Upper lobe of left lung (tissue), 6 donors: ENCODE measurements around the gene FANCC. TPM values are rescaled to one million over a fixed set of nuclear protein-coding genes. Genes with fewer than 3 reads are reported as not detected.

Experiments
- ATAC-seq, 2 donors: fragments of 200-7000 bp; cut with Tn5 transposase; one replicate each; pipeline ENCODE4 v1.9.1; 2022; ENCODE audit warnings: mild to moderate bottlenecking in 2 of 2, moderate library complexity in 2 of 2; ENCODE audit not compliant: low FRiP score in 2 of 2
- DNase-seq, 2 donors: peaks; one replicate each; pipeline ENCODE4 v3.0.0-alpha.2; 2019 to 2020
- H3K27ac ChIP-seq, 4 donors: fragments of 200-600 bp; sonication (generic); one replicate each; pipeline ENCODE4 v1.5.1; 2016 to 2019
- H3K27me3 ChIP-seq, 4 donors: fragments of 200-600 bp; sonication (generic); one replicate each; pipeline ENCODE4 v1.5.1; 2017 to 2019
- H3K36me3 ChIP-seq, 4 donors: fragments of 200-600 bp; sonication (generic); one replicate each; pipeline ENCODE4 v1.5.1; 2016 to 2019
- H3K4me1 ChIP-seq, 4 donors: fragments of 200-600 bp; sonication (generic); one replicate each; pipeline ENCODE4 v1.5.1; 2018 to 2019
- H3K4me3 ChIP-seq, 4 donors: fragments of 200-600 bp; sonication (generic); one replicate each; pipeline ENCODE4 v1.5.1; 2017 to 2019; ENCODE audit warnings: mild to moderate bottlenecking in 2 of 4, moderate library complexity in 1 of 4
- H3K9me3 ChIP-seq, 4 donors: fragments of 200-600 bp; sonication (generic); one replicate each; pipeline ENCODE4 v1.5.1; 2018 to 2019
- CTCF ChIP-seq, 6 experiments: fragments of 450-650 bp in 4 of 6; fragments of 200-600 bp in 2 of 6; sonication (generic) in 2 of 6; IDR thresholded peaks; one replicate each; pipeline ENCODE4 v1.5.1; 2016 to 2019; ENCODE audit warnings: antibody characterized with exemption in 6 of 6
- EP300 ChIP-seq, 4 donors: sonication (generic); formaldehyde crosslinking; IDR thresholded peaks; one replicate each; pipeline ENCODE4 v1.5.1; 2017; ENCODE audit warnings: antibody characterized with exemption in 4 of 4, control low read depth in 2 of 4
- POLR2A ChIP-seq, 4 donors: fragments of 450-650 bp; IDR thresholded peaks; one replicate each; pipeline ENCODE4 v1.5.1; 2016 to 2017; ENCODE audit warnings: antibody characterized with exemption in 4 of 4, mild to moderate bottlenecking in 2 of 4
- POLR2AphosphoS5 ChIP-seq, 2 donors: sonication (generic); formaldehyde crosslinking; IDR thresholded peaks; one replicate each; pipeline ENCODE4 v1.5.1; 2017; ENCODE audit warnings: antibody characterized with exemption in 2 of 2
- WGBS, 2 donors: methylation state at CpG; one replicate each; pipeline ENCODE4 v1.1.5; 2017 to 2018; 5-methylcytosine and 5-hydroxymethylcytosine counted together
- small RNA-seq, 4 donors: library from RNA; depleted of rRNA; stranded (forward); fragments of <200 nt; gene quantifications; one replicate each; pipeline ENCODE3, GENCODE V24; 2016
- total RNA-seq, 6 donors: library from RNA; depleted of rRNA in 4 of 6; stranded (reverse); fragments of >200 nt in 4 of 6; gene quantifications; one replicate each; pipeline versions ENCODE4 v1.1.0 to v1.2.1, GENCODE V29; 2016 to 2021
- donor health status: DM: no; HTN: no; CAD: no; lungs with moderate emphysema.
- donor health status: DM: no; HTN: yes; CAD: no; lungs with severe emphysema.

The FANCC gene
- total RNA-seq, 6 donors from 2014 or later, result 6.7 to 27.2 (median 10.8) TPM

- no peak for DNase-seq
- 28 to 37% methylated on average over 6 of the region's 6 CpGs for WGBS, 2 donors
- Histone ChIP-seq H3K4me1 (peaks cover 36 to 65% (median 49%) of the 10 kb centered on the region in 4 donors), H3K27ac (peak overlapping the region; percentile 3 to 85 (median 76)), H3K4me3 (peak overlapping the region in 2 of 4 donors; percentile 5 to 30), H3K36me3 (no peaks in the 10 kb centered on the region), H3K27me3 (no peaks in the 10 kb centered on the region), H3K9me3 (no peaks in the 10 kb centered on the region)
- TF ChIP-seq CTCF (IDR thresholded peaks at IDR 0.05), result no peak
- no peak for TF ChIP-seq POLR2AphosphoS5 (IDR thresholded peaks at IDR 0.05)
- no peak for TF ChIP-seq POLR2A (IDR thresholded peaks at IDR 0.05)
- TF ChIP-seq EP300 (IDR thresholded peaks at IDR 0.05), result no peak
- ATAC-seq, result no peak
Measured at GRCh38 chr9:95055334-95055850, 262.1 kb downstream of the FANCC start.

GRCh38 chr9:95053611-95054570, 263.6 kb downstream of the FANCC start:
- DNase-seq, result no peak
- ATAC-seq, result peak in 1 of 2 donors; percentile 19
- TF ChIP-seq POLR2A (IDR thresholded peaks at IDR 0.05) (no peak), CTCF (IDR thresholded peaks at IDR 0.05) (no peak), POLR2AphosphoS5 (IDR thresholded peaks at IDR 0.05) (no peak), EP300 (IDR thresholded peaks at IDR 0.05) (no peak)
- H3K27ac ChIP-seq, result peak overlapping the region in 3 of 4 donors; percentile 19 to 85 (median 37)
- no peaks in the 10 kb centered on the region for H3K27me3 ChIP-seq
- no peaks in the 10 kb centered on the region for H3K36me3 ChIP-seq
- peaks cover 42 to 74% (median 51%) of the 10 kb centered on the region in 4 donors for H3K4me1 ChIP-seq
- no peak overlapping the region for H3K4me3 ChIP-seq
- 79 to 81% methylated on average over 5 of the region's 5 CpGs for WGBS, 2 donors
- no peaks in the 10 kb centered on the region for H3K9me3 ChIP-seq

GRCh38 chr9:95049761-95050160, 267.7 kb downstream of the FANCC start:
- Histone ChIP-seq H3K9me3 (no peaks in the 10 kb centered on the region), H3K27ac (peak overlapping the region; percentile 83 to 86 (median 85)), H3K36me3 (no peaks in the 10 kb centered on the region), H3K4me3 (peak overlapping the region in 3 of 4 donors; percentile 41 to 62 (median 55)), H3K4me1 (peaks cover 21 to 59% (median 34%) of the 10 kb centered on the region in 4 donors), H3K27me3 (no peaks in the 10 kb centered on the region)
- ATAC-seq (no peak), DNase-seq (no peak)
- TF ChIP-seq EP300 (IDR thresholded peaks at IDR 0.05) (no peak), POLR2AphosphoS5 (IDR thresholded peaks at IDR 0.05) (no peak), CTCF (IDR thresholded peaks at IDR 0.05) (no peak), POLR2A (IDR thresholded peaks at IDR 0.05) (no peak)
- WGBS, 2 donors, result 51 to 60% methylated on average over 6 of the region's 6 CpGs

Small RNA genes lying within 50 kb of the gene (small RNA-seq; reads per million reads assigned to genes)
- gene MIR23B, result 384 to 662 (median 521) reads per million in 4 donors
- 4,389 to 11,075 (median 6,950) reads per million in 4 donors for gene MIR27B
- gene MIR3074, result 0 reads per million in 4 donors
- 0 reads per million in 4 donors for gene MIR6081
- gene RNA5SP288, result 10.2 to 46.3 (median 18.9) reads per million in 4 donors

Other genes starting within 250 kb of the FANCC start
- 10 to 100 TPM in 5 of 6 donors, 1 to 10 TPM in 1; 7.4 to 28.0 (median 13.9) TPM for gene PTCH1, start 199.3 kb upstream of the FANCC start, total RNA-seq